ENCODE results near the gene FKBP14.

Gene FKBP14

GRCh38 chr7:30048582-30048981 is 22.1 kb upstream of the FKBP14 start:
- no peak overlapping the region for H3K4me3 ChIP-seq (ENCODE audit: low read depth, low read length)
- no peak for DNase-seq (ENCODE audit: low read depth, low spot score)
- in situ Hi-C loops (cut with HindIII; ENCODE audit: low sequenced_read_pairs): no loop called here
- no peak for TF ChIP-seq CTCF (IDR thresholded peaks at IDR 0.05; ENCODE audit: low read depth, low read length)

GRCh38 chr7:30047124-30047523 is 20.6 kb upstream of the FKBP14 start:
- no peak overlapping the region for H3K4me3 ChIP-seq (ENCODE audit: low read depth, low read length)
- no peak for TF ChIP-seq CTCF (IDR thresholded peaks at IDR 0.05; ENCODE audit: low read depth, low read length)
- in situ Hi-C loops (cut with HindIII; ENCODE audit: low sequenced_read_pairs): no loop called here
- no peak for DNase-seq (ENCODE audit: low read depth, low spot score)

- no peak overlapping the region for H3K4me3 ChIP-seq (ENCODE audit: low read depth, low read length)
- no peak for DNase-seq (ENCODE audit: low read depth, low spot score)
- in situ Hi-C loops (cut with HindIII; ENCODE audit: low sequenced_read_pairs): no loop called here
- TF ChIP-seq CTCF (IDR thresholded peaks at IDR 0.05; ENCODE audit: low read depth, low read length): no peak
These were observed 19.7 kb upstream of the FKBP14 start for GRCh38 chr7:30046127-30046770.

GRCh38 chr7:30041526-30042269 is 15.2 kb upstream of the FKBP14 start:
- no peak for DNase-seq (ENCODE audit: low read depth, low spot score)
- in situ Hi-C loops (cut with HindIII; ENCODE audit: low sequenced_read_pairs): no loop called here
- TF ChIP-seq CTCF (IDR thresholded peaks at IDR 0.05; ENCODE audit: low read depth, low read length): no peak
- no peak overlapping the region for H3K4me3 ChIP-seq (ENCODE audit: low read depth, low read length)

- TF ChIP-seq CTCF (IDR thresholded peaks at IDR 0.05; ENCODE audit: low read depth, low read length): no peak
- H3K4me3 ChIP-seq (ENCODE audit: low read depth, low read length): no peak overlapping the region
- DNase-seq (ENCODE audit: low read depth, low spot score): no peak
- in situ Hi-C loops (cut with HindIII; ENCODE audit: low sequenced_read_pairs): no loop called here
These were observed 14.4 kb upstream of the FKBP14 start for GRCh38 chr7:30040938-30041337.

- no peak for TF ChIP-seq CTCF (IDR thresholded peaks at IDR 0.05; ENCODE audit: low read depth, low read length)
- DNase-seq (ENCODE audit: low read depth, low spot score): no peak
- no peak overlapping the region for H3K4me3 ChIP-seq (ENCODE audit: low read depth, low read length)
- in situ Hi-C loops (cut with HindIII; ENCODE audit: low sequenced_read_pairs): no loop called here
These were observed 11.9 kb upstream of the FKBP14 start for GRCh38 chr7:30038196-30038980.

Measured in astrocyte of the spinal cord (primary cell).